Measurements from ENCODE around the gene CDK14. TPM values are rescaled to one million over a fixed set of nuclear protein-coding genes. Genes with fewer than 3 reads are reported as not detected.

The CDK14 gene
- total RNA-seq, 1 donor from 2014 or later, result 1.6 TPM

- Mint-ChIP-seq H3K4me3 (no peak overlapping the region), H3K27ac (no peak overlapping the region), H3K9me3 (no peaks in the 10 kb centered on the region), H3K4me1 (ENCODE audit: low read depth) (no peaks in the 10 kb centered on the region), H3K27me3 (ENCODE audit: insufficient read depth) (no peaks in the 10 kb centered on the region), H3K36me3 (ENCODE audit: low read depth) (no peaks in the 10 kb centered on the region)
- intact Hi-C loops (cut with micrococcal nuclease), result no loop called here
- DNase-seq (ENCODE audit: low spot score), result no peak
Observed at GRCh38 chr7:91187061-91187460, 590.9 kb downstream of the CDK14 start.

GRCh38 chr7:91191771-91192170 lies 595.6 kb downstream of the CDK14 start:
- no peak overlapping the region for H3K27ac Mint-ChIP-seq
- no peaks in the 10 kb centered on the region for H3K4me1 Mint-ChIP-seq (ENCODE audit: low read depth)
- H3K27me3 Mint-ChIP-seq (ENCODE audit: insufficient read depth), result peaks cover 3% of the 10 kb centered on the region
- DNase-seq (ENCODE audit: low spot score), result no peak
- no peaks in the 10 kb centered on the region for H3K36me3 Mint-ChIP-seq (ENCODE audit: low read depth)
- intact Hi-C loops (cut with micrococcal nuclease), result no loop called here
- H3K4me3 Mint-ChIP-seq, result no peak overlapping the region
- no peaks in the 10 kb centered on the region for H3K9me3 Mint-ChIP-seq

DNA sequence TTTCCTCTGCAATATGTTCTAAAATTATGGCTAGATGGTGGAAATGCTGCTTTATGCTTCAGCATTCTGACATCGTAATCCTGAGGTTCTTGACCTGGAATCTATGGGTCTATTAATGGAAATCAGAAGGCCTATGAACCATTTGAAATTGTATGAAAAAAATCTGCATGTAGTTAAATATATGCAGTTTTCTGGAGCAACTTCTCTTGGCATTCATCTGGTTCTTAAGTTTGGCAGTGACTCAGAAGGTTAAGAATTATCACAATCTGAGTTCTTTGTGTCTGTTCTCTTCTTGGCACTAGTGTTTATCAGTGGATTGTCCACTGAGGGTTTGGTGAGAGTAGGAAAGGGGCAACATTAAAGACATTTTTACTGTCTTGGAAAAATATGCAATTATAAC lies 597.0 kb downstream of the CDK14 start:
- no peaks in the 10 kb centered on the region for H3K4me1 Mint-ChIP-seq (ENCODE audit: low read depth)

DNA sequence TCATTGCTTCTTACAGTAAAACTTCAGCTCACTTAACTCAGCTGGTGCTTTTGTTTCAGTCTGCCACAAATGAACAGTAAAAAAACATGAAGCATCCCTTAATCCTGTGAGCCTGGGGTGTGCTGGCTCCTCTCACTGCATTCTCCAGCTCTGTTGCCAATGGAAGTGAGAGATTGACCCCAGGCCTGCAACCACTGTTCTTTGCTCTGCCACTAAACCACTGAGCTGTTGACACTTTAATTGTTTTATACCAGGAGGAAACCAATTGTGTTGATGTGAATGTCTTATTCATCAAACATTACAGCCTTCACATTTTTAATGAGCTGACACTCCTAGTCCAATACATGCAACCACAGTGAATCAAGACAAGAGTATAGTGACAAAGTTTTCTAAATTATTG lies 598.7 kb downstream of the CDK14 start:
- intact Hi-C loops (cut with micrococcal nuclease), result no loop called here
- no peak overlapping the region for H3K27ac Mint-ChIP-seq
- H3K9me3 Mint-ChIP-seq, result no peaks in the 10 kb centered on the region
- H3K27me3 Mint-ChIP-seq (ENCODE audit: insufficient read depth), result peaks cover 3% of the 10 kb centered on the region
- H3K4me3 Mint-ChIP-seq, result no peak overlapping the region
- H3K4me1 Mint-ChIP-seq (ENCODE audit: low read depth), result no peaks in the 10 kb centered on the region
- DNase-seq (ENCODE audit: low spot score), result no peak
- H3K36me3 Mint-ChIP-seq (ENCODE audit: low read depth), result no peaks in the 10 kb centered on the region

More for the DNA sequence above, 597.0 kb downstream of the CDK14 start:
- Mint-ChIP-seq H3K36me3 (ENCODE audit: low read depth) (no peaks in the 10 kb centered on the region), H3K27ac (no peak overlapping the region), H3K4me3 (no peak overlapping the region), H3K27me3 (ENCODE audit: insufficient read depth) (peaks cover 3% of the 10 kb centered on the region), H3K9me3 (no peaks in the 10 kb centered on the region)
- DNase-seq (ENCODE audit: low spot score), result no peak
- intact Hi-C loops (cut with micrococcal nuclease), result no loop called here

DNA sequence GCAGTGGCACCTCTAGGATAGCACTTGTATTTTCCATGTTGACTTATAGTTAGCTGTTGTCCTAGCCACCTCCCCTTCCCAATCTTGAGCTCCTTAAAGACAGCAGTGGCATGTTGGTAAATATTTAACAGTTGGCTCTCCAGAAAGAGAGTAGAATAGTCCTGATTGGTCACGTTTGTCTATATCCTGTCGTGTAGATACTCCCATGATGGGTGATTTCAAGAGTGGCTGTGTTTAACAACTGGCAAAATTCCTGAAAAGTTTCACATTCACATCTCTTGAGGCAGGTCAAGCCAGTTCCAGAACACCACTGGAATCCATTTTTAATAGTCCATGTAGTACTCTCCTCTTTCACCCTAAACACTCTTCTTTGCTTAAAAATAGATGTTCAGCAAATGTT lies 599.9 kb downstream of the CDK14 start:
- Mint-ChIP-seq H3K27ac (no peak overlapping the region), H3K4me1 (ENCODE audit: low read depth) (no peaks in the 10 kb centered on the region), H3K9me3 (no peaks in the 10 kb centered on the region), H3K36me3 (ENCODE audit: low read depth) (no peaks in the 10 kb centered on the region), H3K27me3 (ENCODE audit: insufficient read depth) (peaks cover 3% of the 10 kb centered on the region), H3K4me3 (no peak overlapping the region)
- DNase-seq (ENCODE audit: low spot score), result no peak
- intact Hi-C loops (cut with micrococcal nuclease), result no loop called here

GRCh38 chr7:91198371-91198770 lies 602.2 kb downstream of the CDK14 start:
- H3K4me1 Mint-ChIP-seq (ENCODE audit: low read depth), result no peaks in the 10 kb centered on the region

GRCh38 chr7:91199601-91200000 lies 603.5 kb downstream of the CDK14 start:
- no peak for DNase-seq (ENCODE audit: low spot score)
- H3K27ac Mint-ChIP-seq, result no peak overlapping the region
- intact Hi-C loops (cut with micrococcal nuclease), result no loop called here
- H3K36me3 Mint-ChIP-seq (ENCODE audit: low read depth), result no peaks in the 10 kb centered on the region
- H3K4me1 Mint-ChIP-seq (ENCODE audit: low read depth), result no peaks in the 10 kb centered on the region
- H3K9me3 Mint-ChIP-seq, result no peaks in the 10 kb centered on the region
- no peak overlapping the region for H3K4me3 Mint-ChIP-seq
- peaks cover 4% of the 10 kb centered on the region for H3K27me3 Mint-ChIP-seq (ENCODE audit: insufficient read depth)

More at GRCh38 chr7:91198371-91198770, 602.2 kb downstream of the CDK14 start:
- Mint-ChIP-seq H3K9me3 (no peaks in the 10 kb centered on the region), H3K36me3 (ENCODE audit: low read depth) (no peaks in the 10 kb centered on the region), H3K27ac (no peak overlapping the region), H3K27me3 (ENCODE audit: insufficient read depth) (peaks cover 4% of the 10 kb centered on the region), H3K4me3 (no peak overlapping the region)
- intact Hi-C loops (cut with micrococcal nuclease), result no loop called here
- DNase-seq (ENCODE audit: low spot score), result no peak

- H3K9me3 Mint-ChIP-seq, result no peaks in the 10 kb centered on the region
- no peak overlapping the region for H3K27ac Mint-ChIP-seq
- peaks cover 1% of the 10 kb centered on the region for H3K27me3 Mint-ChIP-seq (ENCODE audit: insufficient read depth)
- no peak for DNase-seq (ENCODE audit: low spot score)
- intact Hi-C loops (cut with micrococcal nuclease), result no loop called here
- no peaks in the 10 kb centered on the region for H3K36me3 Mint-ChIP-seq (ENCODE audit: low read depth)
- no peaks in the 10 kb centered on the region for H3K4me1 Mint-ChIP-seq (ENCODE audit: low read depth)
- no peak overlapping the region for H3K4me3 Mint-ChIP-seq
Observed at GRCh38 chr7:91201442-91202113, 605.5 kb downstream of the CDK14 start.

GRCh38 chr7:91206361-91206960 lies 610.3 kb downstream of the CDK14 start:
- no peak for DNase-seq (ENCODE audit: low spot score)
- H3K4me1 Mint-ChIP-seq (ENCODE audit: low read depth), result no peaks in the 10 kb centered on the region
- no peak overlapping the region for H3K4me3 Mint-ChIP-seq
- no peaks in the 10 kb centered on the region for H3K27me3 Mint-ChIP-seq (ENCODE audit: insufficient read depth)
- no peaks in the 10 kb centered on the region for H3K36me3 Mint-ChIP-seq (ENCODE audit: low read depth)
- no peaks in the 10 kb centered on the region for H3K9me3 Mint-ChIP-seq
- intact Hi-C loops (cut with micrococcal nuclease), result no loop called here
- no peak overlapping the region for H3K27ac Mint-ChIP-seq

GRCh38 chr7:91212582-91212981 lies 616.5 kb downstream of the CDK14 start:
- no peaks in the 10 kb centered on the region for H3K9me3 Mint-ChIP-seq
- no peaks in the 10 kb centered on the region for H3K27me3 Mint-ChIP-seq (ENCODE audit: insufficient read depth)
- no peak for DNase-seq (ENCODE audit: low spot score)
- H3K36me3 Mint-ChIP-seq (ENCODE audit: low read depth), result no peaks in the 10 kb centered on the region
- H3K4me1 Mint-ChIP-seq (ENCODE audit: low read depth), result no peaks in the 10 kb centered on the region
- H3K27ac Mint-ChIP-seq, result no peak overlapping the region
- no peak overlapping the region for H3K4me3 Mint-ChIP-seq
- intact Hi-C loops (cut with micrococcal nuclease), result no loop called here

DNA sequence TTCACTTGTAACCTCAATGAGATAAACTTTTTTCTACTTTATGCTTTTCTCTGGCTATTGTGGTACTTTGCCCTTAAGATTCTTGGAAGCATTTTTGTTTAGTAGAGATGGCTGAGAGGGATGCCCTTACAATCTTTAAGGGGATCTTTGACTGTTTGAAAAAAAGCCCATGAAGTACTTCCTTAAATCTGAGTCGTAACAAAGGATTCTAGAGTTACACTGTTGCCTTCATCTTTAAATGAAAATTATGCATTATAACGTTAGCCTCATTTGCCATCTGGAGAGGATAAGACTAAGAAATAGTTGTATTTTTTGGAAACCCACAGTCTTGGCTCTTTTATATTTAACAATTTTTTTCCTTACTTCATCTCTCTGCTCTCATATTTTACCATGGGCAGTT lies 630.3 kb downstream of the CDK14 start:
- no peak overlapping the region for H3K4me3 Mint-ChIP-seq
- no peak for DNase-seq (ENCODE audit: low spot score)
- no peaks in the 10 kb centered on the region for H3K27me3 Mint-ChIP-seq (ENCODE audit: insufficient read depth)
- H3K27ac Mint-ChIP-seq, result no peak overlapping the region
- no peaks in the 10 kb centered on the region for H3K4me1 Mint-ChIP-seq (ENCODE audit: low read depth)
- H3K9me3 Mint-ChIP-seq, result no peaks in the 10 kb centered on the region
- intact Hi-C loops (cut with micrococcal nuclease), result no loop called here
- H3K36me3 Mint-ChIP-seq (ENCODE audit: low read depth), result no peaks in the 10 kb centered on the region

DNA sequence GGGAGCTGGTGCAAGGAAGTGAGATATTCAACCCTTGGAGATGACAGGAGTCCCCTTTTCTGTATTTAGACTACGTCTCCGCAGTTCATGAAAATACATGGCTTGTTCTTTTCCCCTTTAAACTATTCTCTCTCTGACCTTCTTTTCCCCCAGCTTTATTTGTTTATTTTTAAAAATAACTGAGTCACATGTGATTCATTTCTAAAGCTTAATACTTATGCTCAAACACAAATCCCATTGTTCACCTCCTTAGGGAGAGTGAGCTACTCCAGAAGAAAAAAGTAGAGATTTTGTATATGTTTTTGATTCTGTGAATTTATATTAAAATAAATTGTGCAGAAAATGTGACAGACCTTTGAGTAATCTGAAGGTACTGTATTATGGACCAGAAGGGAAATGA lies 632.2 kb downstream of the CDK14 start:
- Mint-ChIP-seq H3K9me3 (no peaks in the 10 kb centered on the region), H3K36me3 (ENCODE audit: low read depth) (no peaks in the 10 kb centered on the region), H3K27me3 (ENCODE audit: insufficient read depth) (no peaks in the 10 kb centered on the region), H3K4me1 (ENCODE audit: low read depth) (no peaks in the 10 kb centered on the region), H3K27ac (no peak overlapping the region), H3K4me3 (no peak overlapping the region)
- DNase-seq (ENCODE audit: low spot score), result no peak
- intact Hi-C loops (cut with micrococcal nuclease), result no loop called here

- no peaks in the 10 kb centered on the region for H3K36me3 Mint-ChIP-seq (ENCODE audit: low read depth)
- no peaks in the 10 kb centered on the region for H3K4me1 Mint-ChIP-seq (ENCODE audit: low read depth)
- no peaks in the 10 kb centered on the region for H3K27me3 Mint-ChIP-seq (ENCODE audit: insufficient read depth)
- no peak overlapping the region for H3K27ac Mint-ChIP-seq
- H3K4me3 Mint-ChIP-seq, result no peak overlapping the region
- DNase-seq (ENCODE audit: low spot score), result no peak
- H3K9me3 Mint-ChIP-seq, result no peaks in the 10 kb centered on the region
- intact Hi-C loops (cut with micrococcal nuclease), result no loop called here
Observed at GRCh38 chr7:91228927-91229558, 632.9 kb downstream of the CDK14 start.

All from activated T-helper 1 cell treated with anti-CD3 and anti-CD28 coated beads, Interleukin-12 subunit alpha, Interleukin-12 subunit beta, Interleukin-2, Interleukin-4 antibody, amounts not matched to agents 30 ng/mL and 10 ng/mL and 1 ng/mL, durations not matched to agents 14 hours and 24 hours and 36 hours (primary cell).